AG04449 (cell line): Measurements from ENCODE around the gene DCAF11.

Source experiments
- CTCF ChIA-PET: fragments of 350-600 bp; formaldehyde crosslinking; extraction: SDS; loops from one replicate; lab custom pipeline; 2021; ENCODE audit warnings: antibody characterized with exemption; lab: Yijun Ruan, JAX
- POLR2A ChIA-PET: fragments of 400-600, 350-600 bp; formaldehyde crosslinking; extraction: SDS; loops from one replicate; lab custom pipeline; 2020; ENCODE audit warnings: antibody characterized with exemption, inconsistent platforms; lab: Yijun Ruan, JAX
- DNase-seq: peaks from one replicate; pipeline ENCODE4 v3.0.0-alpha.2; 2010; ENCODE audit warnings: low read depth, low spot score
- H3K4me3 ChIP-seq: 2 replicates; pipeline ENCODE4 v1.5.1; 2011; ENCODE audit warnings: low read depth, mild to moderate bottlenecking, control low read depth, low read length
- CTCF ChIP-seq: IDR thresholded peaks from one replicate; pipeline ENCODE4 v1.5.1; 2011; ENCODE audit warnings: mild to moderate bottlenecking, moderate library complexity, low read length, control low read depth, inconsistent platforms; ENCODE audit not compliant: insufficient read depth; ENCODE audit errors: missing control alignments

DCAF11 gene

GRCh38 chr14:24136684-24137528, 22.3 kb downstream of the DCAF11 start:
- peak overlapping the region; percentile 73 for H3K4me3 ChIP-seq
- ChIA-PET POLR2A (interaction anchor here (0.8 to 1.7 kb wide), 6 partner anchors 10 to 105 kb away, joined by 3 to 14 read pairs (median 5); partner anchors contain the start of genes DCAF11, NRL, PCK2 and PSME2), CTCF (interaction anchor here (0.8 to 3.3 kb wide), 7 partner anchors 10 to 171 kb away, joined by 3 to 16 read pairs (median 11); partner anchors contain the start of genes CIDEB, DCAF11, IRF9 and NRL)
- DNase-seq, result no peak
- TF ChIP-seq CTCF, result no peak

- DNase-seq, result no peak
- ChIA-PET CTCF (interaction anchor here (0.6 to 3.3 kb wide), 10 partner anchors 9 to 1079 kb away, joined by 3 to 16 read pairs (median 4); partner anchors contain the start of genes DCAF11, IRF9, NRL and PSME2), POLR2A (interaction anchor here (0.8 to 1.2 kb wide), 4 partner anchors 10 to 44 kb away, joined by 3 to 6 read pairs (median 4); partner anchors contain the start of genes DCAF11, NRL, PCK2 and RNF31)
- TF ChIP-seq CTCF, result no peak
- H3K4me3 ChIP-seq, result no peak overlapping the region; the same call in none of the 2 replicates
Measured at GRCh38 chr14:24137529-24138395, 23.2 kb downstream of the DCAF11 start.

- POLR2A ChIA-PET, result interaction anchor here (0.8 to 1.2 kb wide), 3 partner anchors 24 to 44 kb away, joined by 3 to 5 read pairs (median 3); partner anchors contain the start of genes DCAF11, NRL and PCK2
- H3K4me3 ChIP-seq, result no peak overlapping the region
- CTCF ChIA-PET, result interaction anchor here (0.6 to 1.6 kb wide), 7 partner anchors 22 to 1079 kb away, joined by 3 to 5 read pairs (median 3); partner anchors contain the start of genes DCAF11, IRF9, NRL and RABGGTA
- no peak for DNase-seq
- TF ChIP-seq CTCF, result no peak
Measured at GRCh38 chr14:24138396-24139271, 24.1 kb downstream of the DCAF11 start.

GRCh38 chr14:24139272-24139934, 24.8 kb downstream of the DCAF11 start:
- no peak for TF ChIP-seq CTCF
- ChIA-PET POLR2A (interaction anchor here (0.8 kb wide), 1 partner anchor 45 kb away, joined by 3 read pairs; the partner anchor contains the start of gene PCK2), CTCF (interaction anchor here (0.9 to 1.6 kb wide), 5 partner anchors 21 to 158 kb away, joined by 3 to 5 read pairs (median 4); partner anchors contain the start of gene IRF9)
- no peak for DNase-seq
- no peak overlapping the region; the same call in 1 of the 2 replicates for H3K4me3 ChIP-seq
